ENCODE data around the gene C5.
A peak's percentile ranks its signal among the peaks of the same experiment; 100 is the strongest.

Gene C5

DNA sequence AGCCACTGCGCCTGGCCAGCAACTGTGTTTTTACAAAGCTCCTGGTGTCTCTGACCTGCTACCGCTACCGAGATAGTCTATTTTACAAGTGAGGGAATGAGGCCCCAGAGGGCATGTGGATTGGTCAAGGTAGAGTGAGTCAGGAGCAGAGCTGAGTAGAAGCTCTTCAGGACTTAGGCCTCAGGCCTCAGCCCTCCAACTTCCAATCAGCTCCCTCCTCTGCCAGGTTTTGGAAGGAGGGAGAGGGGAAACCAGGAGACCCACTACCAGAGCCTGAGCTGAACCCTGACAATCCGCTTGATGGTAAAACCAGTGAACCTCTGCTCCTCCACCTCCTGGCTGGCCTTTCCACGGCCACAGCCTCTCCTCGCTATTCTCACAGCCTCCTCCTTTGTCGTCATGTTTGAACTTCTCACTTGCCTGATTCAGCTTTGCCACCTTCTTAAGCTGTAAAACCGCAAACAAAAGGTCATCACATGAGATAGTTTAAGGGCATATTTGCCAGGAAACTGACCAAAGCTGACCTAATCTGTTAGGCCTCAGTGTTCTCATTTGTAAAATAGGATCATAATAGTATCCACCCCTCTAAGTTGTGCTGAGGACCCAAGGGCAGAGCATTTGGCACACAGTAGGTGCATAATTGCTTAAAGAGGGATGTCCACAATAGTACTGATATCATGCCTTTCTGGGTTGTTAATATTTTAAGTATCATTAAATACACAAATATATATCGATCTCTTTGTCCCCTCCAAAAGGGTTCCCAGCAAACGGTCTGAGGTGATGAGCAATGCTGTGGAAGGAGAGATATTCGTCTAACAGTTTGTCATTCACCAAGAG, 125.2 kb downstream of the C5 start:
- no peak overlapping the region for H3K27ac ChIP-seq
- TF ChIP-seq ZFX (IDR thresholded peaks at IDR 0.05) = no peak
- TF ChIP-seq, protein P1, sequence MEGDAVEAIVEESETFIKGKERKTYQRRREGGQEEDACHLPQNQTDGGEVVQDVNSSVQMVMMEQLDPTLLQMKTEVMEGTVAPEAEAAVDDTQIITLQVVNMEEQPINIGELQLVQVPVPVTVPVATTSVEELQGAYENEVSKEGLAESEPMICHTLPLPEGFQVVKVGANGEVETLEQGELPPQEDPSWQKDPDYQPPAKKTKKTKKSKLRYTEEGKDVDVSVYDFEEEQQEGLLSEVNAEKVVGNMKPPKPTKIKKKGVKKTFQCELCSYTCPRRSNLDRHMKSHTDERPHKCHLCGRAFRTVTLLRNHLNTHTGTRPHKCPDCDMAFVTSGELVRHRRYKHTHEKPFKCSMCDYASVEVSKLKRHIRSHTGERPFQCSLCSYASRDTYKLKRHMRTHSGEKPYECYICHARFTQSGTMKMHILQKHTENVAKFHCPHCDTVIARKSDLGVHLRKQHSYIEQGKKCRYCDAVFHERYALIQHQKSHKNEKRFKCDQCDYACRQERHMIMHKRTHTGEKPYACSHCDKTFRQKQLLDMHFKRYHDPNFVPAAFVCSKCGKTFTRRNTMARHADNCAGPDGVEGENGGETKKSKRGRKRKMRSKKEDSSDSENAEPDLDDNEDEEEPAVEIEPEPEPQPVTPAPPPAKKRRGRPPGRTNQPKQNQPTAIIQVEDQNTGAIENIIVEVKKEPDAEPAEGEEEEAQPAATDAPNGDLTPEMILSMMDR (conservative IDR thresholded peaks at IDR 0.05) = no peak

DNA sequence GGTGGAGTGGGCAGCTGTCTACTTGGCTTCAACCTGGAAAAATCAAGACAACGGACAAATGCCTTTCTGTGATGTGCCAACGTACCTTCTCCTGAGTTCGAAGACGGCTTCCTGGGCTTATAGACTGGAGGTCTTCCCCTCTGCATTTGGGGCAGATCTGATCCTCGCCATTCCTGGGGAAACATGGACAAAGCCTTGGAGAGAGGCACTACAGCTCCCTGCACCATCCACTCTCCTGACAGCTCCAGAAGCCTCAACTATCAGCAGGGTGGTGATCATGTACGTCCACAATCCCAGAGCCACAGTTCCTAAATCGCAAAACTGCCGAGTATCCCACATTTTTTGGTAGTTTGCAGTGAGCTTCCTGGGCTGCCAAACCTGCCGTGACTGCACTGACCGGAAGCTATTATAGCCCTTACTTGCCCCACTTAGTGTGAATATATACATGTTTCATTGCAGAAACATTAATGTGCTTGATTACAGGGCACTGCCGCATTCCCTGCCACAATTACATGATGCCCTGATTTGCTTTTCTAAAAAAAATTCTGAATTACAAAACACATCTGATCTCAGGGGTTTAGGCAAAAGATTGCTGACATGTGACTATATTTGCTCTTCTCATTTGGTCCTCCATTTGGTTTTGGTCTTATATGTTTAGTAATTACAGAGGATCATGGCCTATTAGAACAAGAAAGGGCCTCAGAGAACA, 126.3 kb downstream of the C5 start:
- no peak for TF ChIP-seq ZFX (IDR thresholded peaks at IDR 0.05)
- TF ChIP-seq, protein P1 (conservative IDR thresholded peaks at IDR 0.05) = no peak
- H3K27ac ChIP-seq = no peak overlapping the region

DNA sequence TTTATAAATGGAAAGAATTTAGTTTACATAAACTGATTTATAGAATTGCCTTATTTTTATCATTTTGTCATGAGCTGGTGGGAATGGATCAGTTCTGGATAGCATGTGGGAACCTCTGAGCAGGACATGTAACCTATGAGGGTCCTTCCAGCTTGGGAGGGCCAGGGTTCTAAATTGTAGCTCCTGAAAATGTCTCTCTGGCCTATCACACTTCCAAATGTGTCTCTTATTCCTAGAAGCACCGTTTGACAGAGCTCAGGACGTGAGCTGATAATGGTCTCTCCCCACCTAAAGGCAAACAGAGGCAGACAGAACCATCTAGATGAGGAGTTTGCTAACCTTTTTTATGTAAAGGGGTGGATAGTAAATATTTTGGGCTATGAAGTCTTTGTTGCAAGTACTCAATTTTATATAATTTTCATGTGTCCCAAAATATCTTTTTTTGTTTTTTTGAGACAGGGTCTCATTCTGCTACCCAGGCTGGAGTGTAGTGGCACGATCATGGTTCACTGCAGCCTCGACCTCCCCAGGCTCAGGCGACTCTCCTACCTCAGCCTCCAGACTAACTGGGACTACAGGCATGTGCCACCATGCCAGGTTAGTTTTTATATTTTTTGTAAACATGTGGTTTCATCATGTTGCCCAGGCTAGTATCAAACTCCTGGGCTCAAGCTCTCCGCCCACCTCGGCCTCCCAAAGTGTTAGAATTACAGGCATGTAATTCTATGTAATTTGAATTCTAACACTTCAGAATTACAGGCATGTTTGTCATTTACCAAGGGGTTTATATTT, 127.5 kb downstream of the C5 start:
- TF ChIP-seq ZFX (IDR thresholded peaks at IDR 0.05) = no peak
- TF ChIP-seq, protein P1 (conservative IDR thresholded peaks at IDR 0.05) = no peak
- H3K27ac ChIP-seq = no peak overlapping the region

DNA sequence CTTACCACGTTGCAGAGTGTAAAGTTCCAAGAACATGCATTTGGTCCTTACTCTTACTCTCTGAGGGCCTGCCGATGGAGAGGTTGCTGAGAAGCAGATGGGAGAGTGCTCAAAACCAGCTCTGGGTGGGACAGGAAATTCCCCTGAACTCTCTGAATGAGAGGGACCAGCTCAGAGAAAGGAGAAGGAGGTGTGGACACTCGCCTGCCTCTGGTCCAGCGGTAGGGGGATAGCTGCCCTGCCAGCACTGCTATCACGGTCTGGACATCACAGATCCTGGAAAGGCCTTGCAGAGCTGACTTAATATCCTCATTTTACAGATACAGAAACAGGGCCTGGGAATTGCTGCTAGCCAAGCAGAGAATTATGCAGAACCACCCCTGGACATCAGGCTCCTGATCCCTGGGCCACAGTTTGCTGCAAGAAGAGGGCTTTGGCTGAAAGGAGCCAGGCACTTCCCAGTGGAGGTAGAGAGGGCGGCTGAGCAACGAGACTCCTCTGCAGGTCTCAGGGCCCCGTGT, 128.4 kb downstream of the C5 start:
- TF ChIP-seq, protein P1 (conservative IDR thresholded peaks at IDR 0.05) = no peak
- no peak for TF ChIP-seq ZFX (IDR thresholded peaks at IDR 0.05)
- H3K27ac ChIP-seq = no peak overlapping the region

DNA sequence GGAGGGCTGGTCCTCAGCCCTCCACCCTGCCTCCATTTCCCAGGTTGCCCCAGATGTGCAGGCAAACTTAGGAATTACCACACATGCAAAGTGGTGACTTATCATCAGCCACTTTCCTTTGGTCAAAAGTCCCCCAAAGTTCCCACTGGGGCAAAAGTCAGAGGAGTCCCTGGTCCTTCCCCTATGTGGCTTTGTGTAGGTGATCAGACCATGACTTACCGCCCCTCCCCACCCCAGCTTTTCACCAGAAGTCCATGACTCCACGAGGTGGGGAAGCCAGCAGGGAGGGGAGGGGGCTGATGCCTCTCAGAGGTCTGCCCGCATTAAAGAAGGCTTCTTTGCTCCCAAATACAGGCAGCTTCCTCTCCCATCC, 129.3 kb downstream of the C5 start:
- TF ChIP-seq ZFX (IDR thresholded peaks at IDR 0.05) = no peak
- TF ChIP-seq, protein P1 (conservative IDR thresholded peaks at IDR 0.05) = no peak
- peak overlapping the region; percentile 4; the same call in 1 of the 2 replicates for H3K27ac ChIP-seq

DNA sequence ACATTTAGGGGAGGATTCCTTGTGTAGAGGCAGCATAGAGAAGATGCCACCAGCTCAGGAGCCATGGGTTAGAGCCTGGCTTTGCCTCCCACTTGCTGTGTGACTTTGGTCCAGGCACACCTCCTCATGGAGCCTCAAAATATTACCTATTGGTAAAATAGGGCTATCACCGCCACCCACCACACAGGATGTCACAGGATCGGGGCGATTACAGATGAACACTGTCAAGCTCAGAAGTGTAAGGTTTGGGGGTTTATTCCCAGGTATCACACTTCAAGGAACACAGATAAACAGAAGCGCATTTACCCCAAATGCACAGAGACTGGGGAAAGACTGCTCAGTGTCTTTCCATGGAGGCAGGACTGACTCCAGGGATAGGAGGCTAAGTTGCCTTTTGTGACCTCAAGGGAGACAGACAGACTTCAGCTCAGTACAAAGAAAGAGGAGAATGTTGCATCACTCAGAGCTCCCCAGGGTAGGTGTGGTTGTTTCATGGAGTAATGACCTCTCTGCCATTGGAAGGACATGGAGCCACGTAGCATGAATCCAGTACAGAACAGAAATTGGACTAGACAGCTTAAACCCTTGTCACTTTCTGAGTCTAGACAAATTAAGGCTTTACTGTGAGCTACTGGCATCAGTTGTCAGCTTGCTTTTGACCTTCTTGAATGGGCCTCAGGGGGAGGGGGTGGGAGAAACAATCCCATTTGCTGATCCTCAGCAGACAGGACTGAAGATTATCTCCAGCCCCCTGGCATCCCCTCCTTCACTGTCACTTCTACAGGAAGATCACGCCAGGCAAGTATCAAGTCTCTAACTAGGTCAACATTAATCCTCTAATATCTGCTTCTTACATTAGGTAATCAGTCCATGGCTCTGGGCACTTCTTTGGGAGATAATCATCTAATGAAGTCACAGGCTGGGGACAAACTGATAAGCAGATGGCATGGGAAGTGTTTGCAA, 130.0 kb downstream of the C5 start:
- no peak for TF ChIP-seq ZFX (IDR thresholded peaks at IDR 0.05)
- TF ChIP-seq, protein P1 (conservative IDR thresholded peaks at IDR 0.05) = no peak
- H3K27ac ChIP-seq = peak overlapping the region; percentile 4; the same call in 1 of the 2 replicates
